ENCODE data around the gene TNS3. TPM values are rescaled to one million over a fixed set of nuclear protein-coding genes. Genes with fewer than 3 reads are reported as not detected.
A peak's percentile ranks its signal among the peaks of the same experiment; 100 is the strongest.

The TNS3 gene
- total RNA-seq, 1 donor from 2014 or later: 168 TPM

- Histone ChIP-seq H3K4me3 (no peak overlapping the region), H3K4me1 (peaks cover 62% of the 10 kb centered on the region), H3K36me3 (peaks cover 13% of the 10 kb centered on the region), H3K27ac (peak overlapping the region; percentile 81), H3K27me3 (no peaks in the 10 kb centered on the region), H3K9me3 (no peaks in the 10 kb centered on the region)
- DNase-seq: no peak
- ATAC-seq: no peak
- TF ChIP-seq CTCF (IDR thresholded peaks at IDR 0.05): no peak
- intact Hi-C loops (cut with DNase I): no loop called here
Measured at GRCh38 chr7:47330026-47330425, 251.9 kb downstream of the TNS3 start.

GRCh38 chr7:47329320-47329926 lies 252.5 kb downstream of the TNS3 start:
- Histone ChIP-seq H3K9me3 (no peaks in the 10 kb centered on the region), H3K27me3 (no peaks in the 10 kb centered on the region), H3K4me3 (no peak overlapping the region), H3K4me1 (peaks cover 62% of the 10 kb centered on the region), H3K27ac (peak overlapping the region; percentile 81), H3K36me3 (peaks cover 13% of the 10 kb centered on the region)
- ATAC-seq (peak; percentile 52), DNase-seq (no peak)
- TF ChIP-seq CTCF (IDR thresholded peaks at IDR 0.05): no peak
- intact Hi-C loops (cut with DNase I): no loop called here

- Histone ChIP-seq H3K27ac (peak overlapping the region; percentile 81), H3K27me3 (no peaks in the 10 kb centered on the region), H3K4me3 (peak overlapping the region; percentile 33), H3K9me3 (no peaks in the 10 kb centered on the region), H3K4me1 (peaks cover 56% of the 10 kb centered on the region), H3K36me3 (peaks cover 13% of the 10 kb centered on the region)
- DNase-seq (no peak), ATAC-seq (no peak)
- intact Hi-C loops (cut with DNase I): no loop called here
- TF ChIP-seq CTCF (IDR thresholded peaks at IDR 0.05): no peak
Measured at GRCh38 chr7:47328392-47329319, 253.3 kb downstream of the TNS3 start.

- Histone ChIP-seq H3K27me3 (no peaks in the 10 kb centered on the region), H3K36me3 (peaks cover 13% of the 10 kb centered on the region), H3K9me3 (no peaks in the 10 kb centered on the region), H3K27ac (peak overlapping the region; percentile 81), H3K4me3 (peak overlapping the region; percentile 33), H3K4me1 (peaks cover 51% of the 10 kb centered on the region)
- DNase-seq (peak; percentile 89), ATAC-seq (peak; percentile 82)
- intact Hi-C loops (cut with DNase I): no loop called here
- TF ChIP-seq CTCF (IDR thresholded peaks at IDR 0.05): no peak
Measured at GRCh38 chr7:47327698-47328391, 254.1 kb downstream of the TNS3 start.

GRCh38 chr7:47327346-47327697 lies 254.6 kb downstream of the TNS3 start:
- Histone ChIP-seq H3K27ac (peak overlapping the region; percentile 81), H3K4me1 (peaks cover 51% of the 10 kb centered on the region), H3K4me3 (peak overlapping the region; percentile 33), H3K27me3 (no peaks in the 10 kb centered on the region), H3K9me3 (no peaks in the 10 kb centered on the region), H3K36me3 (peaks cover 13% of the 10 kb centered on the region)
- ATAC-seq: peak; percentile 1
- TF ChIP-seq CTCF (IDR thresholded peaks at IDR 0.05): no peak
- intact Hi-C loops (cut with DNase I): no loop called here
- no peak for DNase-seq
